ENCODE results near the gene OR4F15. TPM values are rescaled to one million over a fixed set of nuclear protein-coding genes. Genes with fewer than 3 reads are reported as not detected.

Gene OR4F15
- total and polyA plus RNA-seq, 2 of the 8 experiments (the other 6 are each of a cell fraction or from before 2014, with no cell fraction given), result not detected

- TF ChIP-seq CHD7 (IDR thresholded peaks at IDR 0.05; ENCODE audit: insufficient replicate concordance, low read length), result no peak
- no peak for TF ChIP-seq POU5F1 (IDR thresholded peaks at IDR 0.05; ENCODE audit: low read depth, low read length)
- no peak for TF ChIP-seq CEBPB (IDR thresholded peaks at IDR 0.05; ENCODE audit: low read depth, low read length)
- no peak for TF ChIP-seq USF2 (IDR thresholded peaks at IDR 0.05; ENCODE audit: low read length)
- TF ChIP-seq SIN3A (conservative IDR thresholded peaks at IDR 0.05 in 1 of 2, IDR thresholded peaks at IDR 0.05 in 1 of 2; ENCODE audit: low read depth in 1 of 2, low read length in 2 of 2), result no peak
- TF ChIP-seq RBBP5 (IDR thresholded peaks at IDR 0.05; ENCODE audit: borderline replicate concordance, low read depth, low read length), result no peak
- TF ChIP-seq PHF8 (conservative IDR thresholded peaks at IDR 0.05; ENCODE audit: low read depth, low read length), result no peak
- no peak for TF ChIP-seq TBP (IDR thresholded peaks at IDR 0.05; ENCODE audit: low read depth, low read length)
- TF ChIP-seq CHD1 (IDR thresholded peaks at IDR 0.05; ENCODE audit: low read depth, low read length), result no peak
- no peak for TF ChIP-seq EGR1 (IDR thresholded peaks at IDR 0.05; ENCODE audit: borderline replicate concordance, low read depth, low read length)
Measured at GRCh38 chr15:101804375-101804774, 7.6 kb upstream of the OR4F15 start (continued).
